SK-N-SH (cell line): ENCODE measurements around the gene FH. TPM values are rescaled to one million over a fixed set of nuclear protein-coding genes. Genes with fewer than 3 reads are reported as not detected.
A peak's percentile ranks its signal among the peaks of the same experiment; 100 is the strongest.

Experiments
- CTCF ChIA-PET: fragments of 300-600, 350-600 bp; formaldehyde crosslinking; extraction: SDS; loops from one replicate; lab custom pipeline; 2021; lab: Yijun Ruan, JAX
- POLR2A ChIA-PET: fragments of 350-600 bp; sonication (Branson Sonifier 250); formaldehyde crosslinking; extraction: SDS; loops from one replicate; lab custom pipeline; 2020; ENCODE audit warnings: antibody characterized with exemption, inconsistent platforms; lab: Yijun Ruan, JAX
- DNase-seq: peaks from one replicate; pipeline ENCODE4 v3.0.0; 2012
- H2AFZ ChIP-seq: fragments of 200-600 bp; sonication (generic); 2 replicates; pipeline ENCODE4 v1.8.1; 2016; ENCODE audit warnings: antibody characterized with exemption, mild to moderate bottlenecking, low read depth
- H3F3A ChIP-seq: fragments of 200-600 bp; sonication (generic); replicated peaks from 2 replicates; pipeline ENCODE3; 2016; ENCODE audit warnings: antibody characterized with exemption, mild to moderate bottlenecking; ENCODE audit not compliant: insufficient read depth
- H3K27ac ChIP-seq, 2 experiments: fragments of 200-500 bp in 1 of 2; fragments of 200-600 bp in 1 of 2; sonication (Bioruptor generic) in 1 of 2; sonication (generic), shearing (Covaris generic) in 1 of 2; 2 replicates each; pipeline versions ENCODE4 v1.5.1 to v1.6.1; 2014 to 2016; ENCODE audit warnings: low read depth in 2 of 2, inconsistent platforms in 1 of 2, low read length in 1 of 2, mild to moderate bottlenecking in 1 of 2, mixed read lengths in 1 of 2
- H3K27me3 ChIP-seq: fragments of 200-600 bp; sonication (generic), shearing (Covaris generic); 2 replicates; pipeline ENCODE4 v1.6.1; 2016; ENCODE audit warnings: mixed run types; ENCODE audit not compliant: insufficient read depth
- H3K36me3 ChIP-seq, 2 experiments: fragments of 200-500 bp in 1 of 2; fragments of 200-600 bp in 1 of 2; sonication (Bioruptor generic) in 1 of 2; sonication (generic) in 1 of 2; replicated peaks in 1 of 2; 2 replicates each; pipeline versions ENCODE3 to v1.5.1; 2014 to 2016; ENCODE audit warnings: low read length in 1 of 2, mild to moderate bottlenecking in 1 of 2; ENCODE audit not compliant: insufficient read depth in 2 of 2, control insufficient read depth in 1 of 2
- H3K4me1 ChIP-seq, 2 experiments: fragments of 200-500 bp in 1 of 2; fragments of 200-600 bp in 1 of 2; sonication (Bioruptor generic) in 1 of 2; sonication (generic), shearing (Covaris generic) in 1 of 2; 2 replicates each; pipeline versions ENCODE4 v1.5.1 to v1.6.1; 2014 to 2016; ENCODE audit warnings: low read depth in 1 of 2, low read length in 1 of 2, mixed run types in 1 of 2; ENCODE audit not compliant: insufficient read depth in 2 of 2, control insufficient read depth in 1 of 2
- H3K4me2 ChIP-seq: fragments of 200-600 bp; sonication (generic), shearing (Covaris generic); 2 replicates; pipeline ENCODE4 v1.6.1; 2017; ENCODE audit warnings: mixed run types
- H3K4me3 ChIP-seq, 2 experiments: fragments of 200-500 bp in 1 of 2; fragments of 200-600 bp in 1 of 2; sonication (Bioruptor generic) in 1 of 2; sonication (generic), shearing (Covaris generic) in 1 of 2; 2 replicates each; pipeline versions ENCODE4 v1.5.1 to v1.8.1; 2014 to 2016; ENCODE audit warnings: low read depth in 2 of 2, inconsistent platforms in 1 of 2, low read length in 1 of 2, mild to moderate bottlenecking in 1 of 2, mixed read lengths in 1 of 2, moderate library complexity in 1 of 2
- H3K79me2 ChIP-seq: fragments of 200-600 bp; sonication (generic); 2 replicates; pipeline ENCODE4 v1.8.1; 2017; ENCODE audit warnings: mild to moderate bottlenecking; ENCODE audit not compliant: insufficient read depth
- H3K9ac ChIP-seq: fragments of 200-600 bp; sonication (generic); 2 replicates; pipeline ENCODE4 v1.6.1; 2017; ENCODE audit warnings: mixed run types
- H3K9me2 ChIP-seq: fragments of 200-600 bp; sonication (generic); 2 replicates; pipeline ENCODE4 v1.6.1; 2017; ENCODE audit warnings: mixed run types
- H3K9me3 ChIP-seq: fragments of 200-600 bp; sonication (generic); 2 replicates; pipeline ENCODE4 v1.6.1; 2017; ENCODE audit warnings: mixed run types, mild to moderate bottlenecking, moderate library complexity
- H4K20me1 ChIP-seq: fragments of 200-600 bp; sonication (generic); 2 replicates; pipeline ENCODE4 v1.6.1; 2017; ENCODE audit warnings: mild to moderate bottlenecking, mixed run types; ENCODE audit not compliant: insufficient read depth
- CHD2 ChIP-seq: fragments of 150-350 bp; IDR thresholded peaks from 2 replicates; pipeline ENCODE4 v1.6.1; 2018; ENCODE audit warnings: low read length; ENCODE audit not compliant: partially characterized antibody
- CTCF ChIP-seq: fragments of 200-600 bp; sonication (generic); IDR thresholded peaks from 2 replicates; pipeline ENCODE4 v1.6.1; 2017; ENCODE audit warnings: antibody characterized with exemption, mild to moderate bottlenecking, moderate library complexity
- FOXJ3 ChIP-seq: sonication (generic); formaldehyde crosslinking; IDR thresholded peaks from 2 replicates; pipeline ENCODE4 v1.5.1; 2020; ENCODE audit warnings: mild to moderate bottlenecking, missing genetic modification reagents
- GABPA ChIP-seq: IDR thresholded peaks from 2 replicates; pipeline ENCODE4 v1.4.0; 2012; ENCODE audit warnings: low read depth, mild to moderate bottlenecking
- IRF3 ChIP-seq: fragments of 150-350 bp; IDR thresholded peaks from 2 replicates; pipeline ENCODE4 v1.6.1; 2016; ENCODE audit warnings: mild to moderate bottlenecking, low read depth, low read length
- JUND ChIP-seq: IDR thresholded peaks from 2 replicates; pipeline ENCODE4 v1.4.0; 2012
- MAX ChIP-seq: IDR thresholded peaks from 2 replicates; pipeline ENCODE4 v1.4.0; 2012; ENCODE audit warnings: low read depth
- MEF2A ChIP-seq: IDR thresholded peaks from 2 replicates; pipeline ENCODE4 v1.4.0; 2012; ENCODE audit warnings: low read depth, borderline replicate concordance
- MXI1 ChIP-seq: IDR thresholded peaks from 2 replicates; pipeline ENCODE4 v1.6.1; 2012; ENCODE audit warnings: mild to moderate bottlenecking, low read depth, low read length, improper control_type of control experiment
- NFIC ChIP-seq: IDR thresholded peaks from 2 replicates; pipeline ENCODE4 v1.4.0; 2012; ENCODE audit warnings: borderline replicate concordance
- NRF1 ChIP-seq: IDR thresholded peaks from 2 replicates; pipeline ENCODE4 v1.6.1; 2012; ENCODE audit warnings: low read depth, mild to moderate bottlenecking, low read length
- RAD21 ChIP-seq: IDR thresholded peaks from 2 replicates; pipeline ENCODE4 v1.6.1; 2012; ENCODE audit warnings: mild to moderate bottlenecking, low read length
- RCOR1 ChIP-seq: fragments of 150-350 bp; IDR thresholded peaks from 2 replicates; pipeline ENCODE4 v1.6.1; 2017; ENCODE audit warnings: antibody characterized with exemption, low read length
- REST ChIP-seq: IDR thresholded peaks from 2 replicates; pipeline ENCODE4 v1.6.1; 2012; ENCODE audit warnings: mild to moderate bottlenecking, low read depth, low read length, moderate library complexity
- RFX5 ChIP-seq: IDR thresholded peaks from 2 replicates; pipeline ENCODE4 v1.6.1; 2012; ENCODE audit warnings: mild to moderate bottlenecking, improper control_type of control experiment, low read length
- RXRA ChIP-seq: IDR thresholded peaks from 2 replicates; pipeline ENCODE4 v1.4.0; 2012; ENCODE audit warnings: low read depth, mild to moderate bottlenecking, borderline replicate concordance
- TAF1 ChIP-seq: IDR thresholded peaks from 2 replicates; pipeline ENCODE4 v1.6.1; 2012; ENCODE audit warnings: low read depth, mild to moderate bottlenecking, low read length, moderate library complexity, borderline replicate concordance
- TEAD4 ChIP-seq: IDR thresholded peaks from 2 replicates; pipeline ENCODE4 v1.4.0; 2012; ENCODE audit warnings: mild to moderate bottlenecking, borderline replicate concordance; ENCODE audit not compliant: insufficient read depth
- USF2 ChIP-seq: fragments of 150-350 bp; IDR thresholded peaks from 2 replicates; pipeline ENCODE4 v1.6.1; 2017; ENCODE audit warnings: antibody characterized with exemption, low read length, low read depth, borderline replicate concordance
- WGBS: methylation state at CpG from one replicate; pipeline ENCODE4 v1.1.6; 2017; ENCODE audit warnings: low lambda C conversion rate; 5-methylcytosine and 5-hydroxymethylcytosine counted together
- polyA plus RNA-seq, 3 experiments: library from polyadenylated mRNA; depleted of rRNA; stranded (reverse); fragments of >200 nt; gene quantifications; 2 replicates each; pipeline ENCODE4 v1.2.3, GENCODE V29; 2012

The FH gene
- polyA plus RNA-seq, 1 of the 3 experiments (the other 2 are of a cell fraction): 48.1 TPM

- CTCF ChIA-PET: interaction anchor here (0.9 to 2.5 kb wide), 10 partner anchors 11 to 753 kb away, joined by 3 to 25 read pairs (median 4); no protein-coding TSS in a partner anchor
Observed at GRCh38 chr1:241485145-241485544, 34.4 kb downstream of the FH start.

GRCh38 chr1:241482761-241483250 lies 36.7 kb downstream of the FH start:
- H3K79me2 ChIP-seq: no peaks in the 10 kb centered on the region
- H4K20me1 ChIP-seq: no peaks in the 10 kb centered on the region
- H3K4me2 ChIP-seq: peak overlapping the region; percentile 53
- no peaks in the 10 kb centered on the region for H3K9me3 ChIP-seq
- ChIA-PET CTCF (interaction anchor here (0.6 kb wide), 1 partner anchor 751 kb away, joined by 3 read pairs; no protein-coding TSS in a partner anchor), POLR2A (no interaction called here)
- no peak for DNase-seq
- H3K36me3 ChIP-seq: no peaks in the 10 kb centered on the region
- WGBS: 5% methylated on average over 1 of the region's 1 CpG
- H3K9ac ChIP-seq: no peak overlapping the region; the same call in 1 of the 2 replicates
- peaks cover 23% of the 10 kb centered on the region for H3F3A ChIP-seq
- H3K27me3 ChIP-seq: no peaks in the 10 kb centered on the region
- H3K27ac ChIP-seq: peak overlapping the region in 1 of 2 experiments; percentile 64; a peak in 3 of 4 replicates
- H3K9me2 ChIP-seq: no peaks in the 10 kb centered on the region
- no peak overlapping the region for H3K4me3 ChIP-seq
- no peak overlapping the region for H2AFZ ChIP-seq
- H3K4me1 ChIP-seq: peaks cover 0 to 24% of the 10 kb centered on the region in 2 experiments; a peak in 3 of 4 replicates
- TF ChIP-seq NRF1 (no peak), RAD21 (no peak), CTCF (no peak), FOXJ3 (no peak), CHD2 (no peak), RFX5 (no peak), MEF2A (0 out of 2 replicates have a peak, but pooled peaks have one; percentile 33), TAF1 (no peak), MAX (no peak), GABPA (no peak), RXRA (no peak), REST (no peak), MXI1 (no peak), RCOR1 (no peak), IRF3 (no peak), TEAD4 (peak; percentile 86), JUND (peak; percentile 91)

More at GRCh38 chr1:241485145-241485544, 34.4 kb downstream of the FH start:
- Histone ChIP-seq H3F3A (peaks cover 23% of the 10 kb centered on the region), H3K4me2 (no peak overlapping the region), H3K27ac (no peak overlapping the region), H3K4me3 (no peak overlapping the region), H3K36me3 (no peaks in the 10 kb centered on the region), H3K9me3 (no peaks in the 10 kb centered on the region), H4K20me1 (no peaks in the 10 kb centered on the region), H3K9me2 (no peaks in the 10 kb centered on the region), H3K4me1 (peaks cover 0 to 24% of the 10 kb centered on the region in 2 experiments; a peak in 3 of 4 replicates), H3K79me2 (no peaks in the 10 kb centered on the region), H2AFZ (no peak overlapping the region), H3K9ac (no peak overlapping the region), H3K27me3 (no peaks in the 10 kb centered on the region)
- no peak for DNase-seq
- TF ChIP-seq RAD21: no peak
- no peak for TF ChIP-seq RCOR1
- TF ChIP-seq NFIC: no peak
- TF ChIP-seq USF2: no peak
- POLR2A ChIA-PET: no interaction called here
- 100% methylated on average over 3 of the region's 3 CpGs for WGBS
